Vagina (tissue), 2 donors: ENCODE results near the gene GCSAM. TPM values are rescaled to one million over a fixed set of nuclear protein-coding genes. Genes with fewer than 3 reads are reported as not detected.
"Not testable (repeated sequence)": the region's sequence is repeated elsewhere in the genome, so short reads cannot be mapped to it uniquely, and the experiment has no call there.

Experiments used
- DNase-seq, 2 donors: peaks; one replicate each; pipeline ENCODE4 v3.0.0-alpha.2; 2017; ENCODE audit errors: extremely low spot score in 2 of 2
- H3K27ac ChIP-seq: fragments of 200-600 bp; sonication (generic); one replicate; pipeline ENCODE4 v1.5.1; 2019
- H3K27me3 ChIP-seq: fragments of 200-600 bp; sonication (generic); one replicate; pipeline ENCODE4 v1.5.1; 2019
- H3K36me3 ChIP-seq, 2 donors: fragments of 200-600 bp; sonication (generic); one replicate each; pipeline ENCODE4 v1.5.1; 2017 to 2019
- H3K4me1 ChIP-seq: fragments of 200-600 bp; sonication (generic); one replicate; pipeline ENCODE4 v1.5.1; 2019
- H3K4me3 ChIP-seq, 2 donors: fragments of 200-600 bp; sonication (generic); 1 replicate in 1 of 2; 2 replicates in 1 of 2; pipeline ENCODE4 v1.5.1; 2016 to 2019
- H3K9me3 ChIP-seq: fragments of 200-600 bp; sonication (generic); one replicate; pipeline ENCODE4 v1.5.1; 2019
- POLR2A ChIP-seq, 2 donors: fragments of 450-650 bp; IDR thresholded peaks; one replicate each; pipeline ENCODE4 v1.6.1; 2017; ENCODE audit warnings: antibody characterized with exemption in 2 of 2, mild to moderate bottlenecking in 2 of 2, moderate library complexity in 2 of 2
- POLR2AphosphoS5 ChIP-seq, 2 donors: sonication (generic); formaldehyde crosslinking; IDR thresholded peaks; one replicate each; pipeline ENCODE4 v1.9.0; 2017; ENCODE audit warnings: antibody characterized with exemption in 2 of 2, mild to moderate bottlenecking in 2 of 2, low read depth in 1 of 2; ENCODE audit not compliant: insufficient read depth in 1 of 2
- intact Hi-C: fragments of 100-400 bp; cut with DNase I; formaldehyde crosslinking; loops from one replicate; pipeline ENCODE4 v1.15.1; 2023
- microRNA counts, 2 donors: library from miRNA; unstranded; fragments of <30 nt; microRNA quantifications; one replicate each; lab custom pipeline; 2016 to 2017
- microRNA-seq: library from miRNA; unstranded; fragments of <30 nt; microRNA quantifications from one replicate; pipeline ENCODE4, GENCODE V29; 2017; ENCODE audit warnings: borderline number of aligned reads, borderline replicate concordance
- small RNA-seq: library from RNA; depleted of rRNA; stranded (forward); fragments of <200 nt; gene quantifications from one replicate; pipeline ENCODE3, GENCODE V24; 2016
- total RNA-seq: library from RNA; depleted of rRNA; stranded (reverse); fragments of >200 nt; gene quantifications from one replicate; pipeline ENCODE4 v1.2.3, GENCODE V29; 2016
- TF ChIP-seq, protein P1 (sequence below), 3 experiments: fragments of 450-650 bp in 2 of 3; fragments of 200-600 bp in 1 of 3; sonication (generic) in 1 of 3; IDR thresholded peaks; one replicate each; pipeline ENCODE4 v1.5.1; 2017 to 2019; ENCODE audit warnings: antibody characterized with exemption in 3 of 3, mild to moderate bottlenecking in 2 of 3, moderate library complexity in 2 of 3

GCSAM gene
- total RNA-seq, 1 donor from 2014 or later: 1.5 TPM

DNA sequence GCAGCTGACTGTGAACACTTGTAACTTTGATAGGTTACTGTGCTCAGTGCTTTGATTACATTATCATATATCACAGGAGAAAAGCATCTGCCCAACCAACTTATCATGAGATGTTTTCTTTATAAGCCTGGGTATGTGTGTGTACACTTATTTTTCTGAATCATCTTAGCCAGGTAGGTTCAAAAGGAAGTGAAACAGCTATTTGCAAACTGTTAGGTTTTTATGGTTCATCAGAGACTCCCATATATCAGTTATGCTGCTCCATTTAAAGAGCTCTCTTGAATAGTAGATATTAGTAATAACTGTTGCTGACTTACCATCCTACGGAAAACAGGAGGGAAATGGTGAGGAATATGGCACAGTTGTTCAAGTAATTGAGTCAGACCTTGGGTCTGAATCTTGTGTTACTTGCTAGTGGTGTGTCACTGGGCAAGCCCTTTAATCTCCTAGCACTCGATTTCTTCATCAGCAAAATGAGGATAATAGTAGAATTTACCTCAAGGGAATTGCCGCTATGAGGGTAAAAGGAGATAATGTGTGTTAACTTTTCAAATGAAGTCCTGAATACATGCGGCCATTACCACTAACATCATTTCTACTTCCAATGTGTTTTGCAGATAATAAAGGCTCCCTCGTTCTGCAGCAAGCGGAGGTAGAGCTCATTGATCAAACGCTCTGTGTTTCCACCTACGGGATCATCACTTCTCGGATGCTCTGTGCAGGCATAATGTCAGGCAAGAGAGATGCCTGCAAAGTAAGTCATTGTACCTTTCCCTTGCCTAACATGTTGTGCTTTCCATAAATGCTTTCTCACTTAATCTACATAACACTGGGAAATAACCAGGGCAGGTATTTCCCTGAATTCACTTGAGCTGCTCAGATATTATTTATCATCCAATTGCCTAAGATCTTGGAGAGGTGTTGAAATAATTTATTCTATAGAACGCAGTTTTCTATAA is 54.6 kb downstream of the GCSAM start:
- Histone ChIP-seq H3K4me3 (no peak overlapping the region), H3K27me3 (no peaks in the 10 kb centered on the region), H3K4me1 (no peaks in the 10 kb centered on the region), H3K36me3 (no peaks in the 10 kb centered on the region), H3K27ac (no peak overlapping the region), H3K9me3 (no peaks in the 10 kb centered on the region)
- no peak for DNase-seq
- intact Hi-C loops: no loop called here
- no peak for TF ChIP-seq POLR2A (IDR thresholded peaks at IDR 0.05)
- TF ChIP-seq, protein P1, sequence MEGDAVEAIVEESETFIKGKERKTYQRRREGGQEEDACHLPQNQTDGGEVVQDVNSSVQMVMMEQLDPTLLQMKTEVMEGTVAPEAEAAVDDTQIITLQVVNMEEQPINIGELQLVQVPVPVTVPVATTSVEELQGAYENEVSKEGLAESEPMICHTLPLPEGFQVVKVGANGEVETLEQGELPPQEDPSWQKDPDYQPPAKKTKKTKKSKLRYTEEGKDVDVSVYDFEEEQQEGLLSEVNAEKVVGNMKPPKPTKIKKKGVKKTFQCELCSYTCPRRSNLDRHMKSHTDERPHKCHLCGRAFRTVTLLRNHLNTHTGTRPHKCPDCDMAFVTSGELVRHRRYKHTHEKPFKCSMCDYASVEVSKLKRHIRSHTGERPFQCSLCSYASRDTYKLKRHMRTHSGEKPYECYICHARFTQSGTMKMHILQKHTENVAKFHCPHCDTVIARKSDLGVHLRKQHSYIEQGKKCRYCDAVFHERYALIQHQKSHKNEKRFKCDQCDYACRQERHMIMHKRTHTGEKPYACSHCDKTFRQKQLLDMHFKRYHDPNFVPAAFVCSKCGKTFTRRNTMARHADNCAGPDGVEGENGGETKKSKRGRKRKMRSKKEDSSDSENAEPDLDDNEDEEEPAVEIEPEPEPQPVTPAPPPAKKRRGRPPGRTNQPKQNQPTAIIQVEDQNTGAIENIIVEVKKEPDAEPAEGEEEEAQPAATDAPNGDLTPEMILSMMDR (IDR thresholded peaks at IDR 0.05): no peak
- no peak for TF ChIP-seq POLR2AphosphoS5 (IDR thresholded peaks at IDR 0.05; ENCODE audit: insufficient read depth in 1 of 2, low read depth in 1 of 2)

DNA sequence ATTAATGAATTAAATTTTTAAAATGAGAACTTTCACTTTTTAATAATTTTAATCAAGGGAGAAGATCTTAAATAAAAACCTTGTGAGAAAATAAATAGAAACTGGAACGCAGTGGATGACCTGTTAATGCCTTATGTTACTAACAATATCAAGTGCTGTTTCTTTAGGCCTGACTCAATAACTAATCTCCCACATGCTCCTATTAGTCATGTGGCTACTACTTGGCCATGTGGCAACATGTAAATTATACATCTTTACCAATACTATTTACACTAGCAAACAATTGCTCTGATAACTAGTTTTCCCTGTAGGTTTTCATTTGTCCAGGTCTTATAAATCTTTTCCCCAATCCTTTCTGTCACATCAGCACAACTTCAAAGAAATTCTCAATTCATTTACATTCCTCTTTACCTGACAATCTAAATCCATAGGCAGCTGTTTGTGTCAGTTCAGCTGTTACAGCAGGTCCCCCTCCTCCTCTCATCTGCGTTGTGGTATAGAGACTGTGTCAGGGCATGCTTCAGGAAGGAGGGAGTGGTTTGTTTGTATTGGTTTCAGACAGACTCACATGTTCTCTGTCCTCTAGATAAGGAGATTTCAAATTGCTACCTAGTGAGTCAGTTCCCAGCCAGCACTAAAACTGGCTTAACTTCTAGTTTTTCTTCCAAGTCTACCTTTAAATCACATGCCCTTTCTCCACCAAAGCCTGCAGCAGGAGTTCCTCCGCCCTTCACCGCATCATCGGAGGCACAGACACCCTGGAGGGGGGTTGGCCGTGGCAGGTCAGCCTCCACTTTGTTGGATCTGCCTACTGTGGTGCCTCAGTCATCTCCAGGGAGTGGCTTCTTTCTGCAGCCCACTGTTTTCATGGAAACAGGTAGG is 58.2 kb downstream of the GCSAM start:
- intact Hi-C loops: no loop called here
- TF ChIP-seq POLR2AphosphoS5 (IDR thresholded peaks at IDR 0.05; ENCODE audit: insufficient read depth in 1 of 2, low read depth in 1 of 2) (peak; percentile 11 to 47), POLR2A (IDR thresholded peaks at IDR 0.05) (no peak)

DNA sequence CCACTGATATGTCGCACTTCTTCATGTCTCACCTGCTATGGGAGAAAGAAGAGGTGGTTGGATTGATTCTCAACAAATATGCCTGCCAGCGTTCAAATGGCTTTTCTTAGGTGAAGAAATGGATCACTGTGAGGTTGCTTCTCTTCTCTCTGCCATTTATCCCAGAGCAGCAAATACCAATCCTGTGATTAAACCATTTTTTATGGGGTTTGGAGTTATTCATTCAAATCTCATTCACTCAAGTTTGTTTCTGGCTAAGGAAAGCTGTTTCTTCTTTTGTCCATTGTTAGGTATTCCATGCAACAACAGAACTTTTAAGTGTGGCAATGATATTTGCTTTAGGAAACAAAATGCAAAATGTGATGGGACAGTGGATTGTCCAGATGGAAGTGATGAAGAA is 59.0 kb downstream of the GCSAM start:
- H3K4me1 ChIP-seq: no peaks in the 10 kb centered on the region
- TF ChIP-seq, protein P1 (IDR thresholded peaks at IDR 0.05): no peak
- TF ChIP-seq POLR2AphosphoS5 (IDR thresholded peaks at IDR 0.05; ENCODE audit: insufficient read depth in 1 of 2, low read depth in 1 of 2) (no peak), POLR2A (IDR thresholded peaks at IDR 0.05) (no peak)
- DNase-seq: no peak
- no peaks in the 10 kb centered on the region for H3K9me3 ChIP-seq
- H3K27me3 ChIP-seq: no peaks in the 10 kb centered on the region
- no peaks in the 10 kb centered on the region for H3K36me3 ChIP-seq
- H3K4me3 ChIP-seq: no peak overlapping the region
- H3K27ac ChIP-seq: no peak overlapping the region
- intact Hi-C loops: no loop called here

More for the DNA sequence above, 58.2 kb downstream of the GCSAM start:
- H3K27ac ChIP-seq: no peak overlapping the region
- H3K27me3 ChIP-seq: no peaks in the 10 kb centered on the region
- no peaks in the 10 kb centered on the region for H3K36me3 ChIP-seq
- DNase-seq: no peak
- no peaks in the 10 kb centered on the region for H3K4me1 ChIP-seq
- no peaks in the 10 kb centered on the region for H3K9me3 ChIP-seq
- no peak overlapping the region for H3K4me3 ChIP-seq

DNA sequence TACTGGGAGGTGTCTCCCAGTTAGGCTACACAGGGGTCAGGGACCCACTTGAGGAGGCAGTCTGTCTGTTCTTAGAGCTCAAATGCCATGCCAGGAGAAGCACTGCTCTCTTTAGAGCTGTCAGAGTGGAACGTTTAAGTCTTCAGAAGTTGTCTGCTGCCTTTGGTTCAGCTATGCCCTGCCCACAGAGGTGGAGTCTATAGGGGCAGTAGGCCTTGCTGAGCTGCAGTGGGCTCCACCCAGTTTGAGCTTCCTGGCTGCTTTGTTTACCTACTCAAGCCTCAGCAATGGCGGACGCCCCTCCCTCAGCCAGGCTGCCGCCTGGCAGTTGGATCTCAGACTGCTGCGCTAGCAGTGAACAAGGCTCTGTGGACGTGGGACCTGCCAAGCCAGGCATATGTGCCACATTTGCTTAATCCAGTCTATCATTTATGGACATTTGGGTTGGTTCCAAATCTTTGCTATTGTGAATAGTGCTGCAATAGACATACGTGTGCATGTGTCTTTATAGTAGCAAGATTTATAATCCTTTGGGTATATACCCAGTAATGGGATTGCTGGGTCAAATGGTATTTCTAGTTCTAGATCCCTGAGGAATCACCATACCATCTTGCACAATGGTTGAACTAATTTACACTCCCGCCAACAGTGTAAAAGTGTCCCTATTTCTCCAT is 60.5 kb downstream of the GCSAM start:
- H3K27ac ChIP-seq, H3K4me3 ChIP-seq, H3K27me3 ChIP-seq, DNase-seq, H3K36me3 ChIP-seq, intact Hi-C loops, H3K4me1 ChIP-seq, H3K9me3 ChIP-seq: not testable (repeated sequence)
- peak in 1 of 2 donors; percentile 22 for TF ChIP-seq POLR2AphosphoS5 (IDR thresholded peaks at IDR 0.05; ENCODE audit: insufficient read depth in 1 of 2, low read depth in 1 of 2)

MicroRNAs within 50 kb of the gene (microRNA counts, 767-probe panel; counts per million panel counts)
- microRNA hsa-miR-567 (lab: Ali Mortazavi, UCI): 238 to 261 counts per million in 2 donors

Small RNA genes lying within 50 kb of the gene (microRNA-seq; reads per million reads assigned to microRNA genes)
- gene MIR567: not detected

Small RNA genes lying within 50 kb of the gene (small RNA-seq; reads per million reads assigned to genes)
- not detected for gene MIR567

Other genes with a start within 250 kb of the GCSAM start
- gene ABHD10, start 154.2 kb downstream of the GCSAM start, total RNA-seq: 10.8 TPM
- gene TAGLN3, start 134.3 kb downstream of the GCSAM start, total RNA-seq: 3.9 TPM
- gene TMPRSS7, start 98.5 kb downstream of the GCSAM start, total RNA-seq: not detected
- 8.1 TPM for gene C3orf52, start 46.9 kb downstream of the GCSAM start, total RNA-seq
- gene SLC9C1, start 161.0 kb upstream of the GCSAM start, total RNA-seq: not detected
- gene CD200, start 199.9 kb upstream of the GCSAM start, total RNA-seq: 3.9 TPM